Esophagus muscularis mucosa (tissue), 4 donors: Measurements from ENCODE around the gene RSPO3. TPM values are rescaled to one million over a fixed set of nuclear protein-coding genes. Genes with fewer than 3 reads are reported as not detected.

ENCODE experiments used
- DNase-seq: peaks from one replicate; pipeline ENCODE4 v3.0.0-alpha.2; 2017; ENCODE audit errors: extremely low spot score
- H3K27ac ChIP-seq, 4 donors: fragments of 200-600 bp; sonication (generic); replicated peaks in 1 of 4; 1 replicate in 3 of 4; 2 replicates in 1 of 4; pipeline ENCODE4 v1.5.1; 2016 to 2019; ENCODE audit warnings: mild to moderate bottlenecking in 1 of 4
- H3K27me3 ChIP-seq, 4 donors: fragments of 200-600 bp; sonication (generic); one replicate each; pipeline versions ENCODE4 v1.5.1 to v1.6.0; 2016 to 2019
- H3K36me3 ChIP-seq, 4 donors: fragments of 200-600 bp; sonication (generic); one replicate each; pipeline ENCODE4 v1.5.1; 2016 to 2019
- H3K4me1 ChIP-seq, 4 donors: fragments of 200-600 bp; sonication (generic); one replicate each; pipeline ENCODE4 v1.5.1; 2016 to 2019
- H3K4me3 ChIP-seq, 4 donors: fragments of 200-600 bp; sonication (generic); 1 replicate in 2 of 4; 2 replicates in 2 of 4; pipeline ENCODE4 v1.5.1; 2016 to 2019; ENCODE audit warnings: mild to moderate bottlenecking in 4 of 4, moderate library complexity in 1 of 4
- H3K9me3 ChIP-seq, 4 donors: fragments of 200-600 bp; sonication (generic); 1 replicate in 3 of 4; 2 replicates in 1 of 4; pipeline ENCODE4 v1.5.1; 2016 to 2019
- CTCF ChIP-seq, 3 experiments: fragments of 200-600 bp in 2 of 3; fragments of 450-650 bp in 1 of 3; sonication (generic) in 2 of 3; IDR thresholded peaks; one replicate each; pipeline ENCODE4 v1.5.1; 2017 to 2019; ENCODE audit warnings: antibody characterized with exemption in 3 of 3, mild to moderate bottlenecking in 2 of 3, moderate library complexity in 1 of 3
- EP300 ChIP-seq: sonication (generic); formaldehyde crosslinking; IDR thresholded peaks from one replicate; pipeline ENCODE4 v1.6.1; 2017; ENCODE audit warnings: antibody characterized with exemption
- POLR2A ChIP-seq: fragments of 450-650 bp; IDR thresholded peaks from one replicate; pipeline ENCODE4 v1.6.1; 2017; ENCODE audit warnings: antibody characterized with exemption, moderate library complexity, mild to moderate bottlenecking, low read depth
- POLR2AphosphoS5 ChIP-seq, 2 donors: sonication (generic); formaldehyde crosslinking; IDR thresholded peaks; one replicate each; pipeline ENCODE4 v1.6.1; 2017; ENCODE audit warnings: antibody characterized with exemption in 2 of 2
- WGBS: methylation state at CpG from one replicate; pipeline ENCODE4 v1.1.5; 2018; 5-methylcytosine and 5-hydroxymethylcytosine counted together
- intact Hi-C: fragments of 100-400 bp; cut with DNase I; formaldehyde crosslinking; loops from one replicate; pipeline ENCODE4 v1.15.1; 2023
- total RNA-seq, 4 donors: library from RNA; depleted of rRNA; stranded (reverse); fragments of >200 nt; gene quantifications; one replicate each; pipeline versions ENCODE4 v1.1.0 to v1.2.1, GENCODE V29; 2016

RSPO3 gene
- total RNA-seq, 4 donors from 2014 or later: 32.0 to 123 (median 47.7) TPM

- Histone ChIP-seq H3K27ac (no peak overlapping the region), H3K4me1 (no peaks in the 10 kb centered on the region), H3K4me3 (no peak overlapping the region), H3K36me3 (no peaks in the 10 kb centered on the region), H3K27me3 (no peaks in the 10 kb centered on the region), H3K9me3 (no peaks in the 10 kb centered on the region)
- no peak for DNase-seq
- no peak for TF ChIP-seq CTCF (IDR thresholded peaks at IDR 0.05)
- no peak for TF ChIP-seq POLR2A
- TF ChIP-seq POLR2AphosphoS5 (IDR thresholded peaks at IDR 0.05): no peak
- no peak for TF ChIP-seq EP300
- 86% methylated on average over 1 of the region's 1 CpG for WGBS
- intact Hi-C loops: no loop called here
Measured at GRCh38 chr6:127204281-127204680, 85.8 kb downstream of the RSPO3 start.

DNA sequence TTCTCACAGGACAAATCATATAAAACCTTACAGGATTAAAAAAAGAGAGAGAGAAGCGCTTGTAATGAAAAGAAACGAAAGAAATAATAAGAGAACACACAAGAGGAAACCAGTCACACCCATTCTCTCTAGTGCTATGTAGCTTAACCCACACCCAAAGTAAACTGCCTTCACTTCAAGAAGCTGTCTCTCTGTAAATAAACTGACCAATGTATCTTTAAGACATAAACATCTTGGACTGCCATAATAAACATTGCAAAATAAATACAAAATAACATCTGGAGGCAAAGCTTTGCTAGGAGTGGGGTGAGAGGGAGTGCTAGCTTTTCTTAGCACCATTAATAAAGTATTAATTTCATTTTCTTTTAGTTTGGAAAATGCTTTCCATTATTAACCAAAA lies 86.6 kb downstream of the RSPO3 start:
- no peak overlapping the region for H3K4me3 ChIP-seq
- TF ChIP-seq POLR2A (no peak), EP300 (no peak), CTCF (IDR thresholded peaks at IDR 0.05) (no peak), POLR2AphosphoS5 (IDR thresholded peaks at IDR 0.05) (no peak)
- H3K4me1 ChIP-seq: no peaks in the 10 kb centered on the region
- H3K27ac ChIP-seq: no peak overlapping the region
- DNase-seq: no peak
- intact Hi-C loops: no loop called here
- WGBS: 60% methylated on average over 2 of the region's 2 CpGs
- H3K9me3 ChIP-seq: no peaks in the 10 kb centered on the region
- no peaks in the 10 kb centered on the region for H3K27me3 ChIP-seq
- H3K36me3 ChIP-seq: no peaks in the 10 kb centered on the region

- no peak for DNase-seq
- Histone ChIP-seq H3K4me3 (no peak overlapping the region), H3K27me3 (no peaks in the 10 kb centered on the region), H3K27ac (no peak overlapping the region), H3K4me1 (no peaks in the 10 kb centered on the region), H3K36me3 (no peaks in the 10 kb centered on the region), H3K9me3 (no peaks in the 10 kb centered on the region)
- intact Hi-C loops: no loop called here
- TF ChIP-seq POLR2AphosphoS5 (IDR thresholded peaks at IDR 0.05) (no peak), EP300 (no peak), CTCF (IDR thresholded peaks at IDR 0.05) (no peak)
Measured at GRCh38 chr6:127206531-127207095, 88.1 kb downstream of the RSPO3 start.

- TF ChIP-seq POLR2AphosphoS5 (IDR thresholded peaks at IDR 0.05): no peak
- TF ChIP-seq EP300: no peak
- no peak for TF ChIP-seq CTCF (IDR thresholded peaks at IDR 0.05)
- no peak for TF ChIP-seq POLR2A
- no peak overlapping the region for H3K4me3 ChIP-seq
- no peak overlapping the region for H3K27ac ChIP-seq
- H3K9me3 ChIP-seq: no peaks in the 10 kb centered on the region
- WGBS: 56% methylated on average over 4 of the region's 4 CpGs
- H3K27me3 ChIP-seq: no peaks in the 10 kb centered on the region
- intact Hi-C loops: no loop called here
- DNase-seq: no peak
- H3K4me1 ChIP-seq: no peaks in the 10 kb centered on the region
- no peaks in the 10 kb centered on the region for H3K36me3 ChIP-seq
Measured at GRCh38 chr6:127207591-127208120, 89.2 kb downstream of the RSPO3 start.

- Histone ChIP-seq H3K27ac (no peak overlapping the region), H3K9me3 (no peaks in the 10 kb centered on the region), H3K36me3 (no peaks in the 10 kb centered on the region), H3K27me3 (no peaks in the 10 kb centered on the region), H3K4me3 (no peak overlapping the region), H3K4me1 (no peaks in the 10 kb centered on the region)
- DNase-seq: no peak
- TF ChIP-seq POLR2AphosphoS5 (IDR thresholded peaks at IDR 0.05) (no peak), EP300 (no peak), POLR2A (no peak), CTCF (IDR thresholded peaks at IDR 0.05) (no peak)
- 76% methylated on average over 6 of the region's 6 CpGs for WGBS
- intact Hi-C loops: no loop called here
Measured at GRCh38 chr6:127210725-127211124, 92.3 kb downstream of the RSPO3 start.
